HEK293 (cell line): Measurements from ENCODE around the gene ZFYVE1.

Source experiments
- BCL6B ChIP-seq: fragments of 450-650 bp; formaldehyde crosslinking; IDR thresholded peaks from 2 replicates; pipeline ENCODE4 v1.5.1; 2017; ENCODE audit warnings: missing biosample characterization, missing genetic modification characterization
- FEZF1 ChIP-seq: fragments of 450-650 bp; formaldehyde crosslinking; IDR thresholded peaks from 2 replicates; pipeline ENCODE4 v1.5.1; 2016; ENCODE audit warnings: missing biosample characterization, missing genetic modification characterization
- GLI4 ChIP-seq: fragments of 450-650 bp; formaldehyde crosslinking; IDR thresholded peaks from 2 replicates; pipeline ENCODE4 v1.5.1; 2016; ENCODE audit warnings: missing biosample characterization, missing genetic modification characterization
- MYNN ChIP-seq: fragments of 450-650 bp; formaldehyde crosslinking; IDR thresholded peaks from 2 replicates; pipeline ENCODE4 v1.5.1; 2016; ENCODE audit warnings: missing biosample characterization, missing genetic modification characterization, borderline replicate concordance
- PRDM1 ChIP-seq: fragments of 450-650 bp; formaldehyde crosslinking; IDR thresholded peaks from 2 replicates; pipeline ENCODE4; 2016; ENCODE audit warnings: missing biosample characterization, missing genetic modification characterization
- SP7 ChIP-seq: fragments of 450-650 bp; formaldehyde crosslinking; IDR thresholded peaks from 2 replicates; pipeline ENCODE4 v1.5.1; 2016; ENCODE audit warnings: missing biosample characterization, missing genetic modification characterization
- ZBTB8A ChIP-seq: fragments of 450-650 bp; formaldehyde crosslinking; IDR thresholded peaks from 2 replicates; pipeline ENCODE4 v1.5.1; 2016; ENCODE audit warnings: missing biosample characterization, missing genetic modification characterization
- ZIC2 ChIP-seq: fragments of 450-650 bp; formaldehyde crosslinking; IDR thresholded peaks from 2 replicates; pipeline ENCODE4 v1.5.1; 2016; ENCODE audit warnings: missing biosample characterization, missing genetic modification characterization
- ZNF133 ChIP-seq: fragments of 450-650 bp; formaldehyde crosslinking; IDR thresholded peaks from 2 replicates; pipeline ENCODE4 v1.5.1; 2016; ENCODE audit warnings: missing biosample characterization, missing genetic modification characterization
- ZNF148 ChIP-seq: fragments of 450-650 bp; formaldehyde crosslinking; IDR thresholded peaks from 2 replicates; pipeline ENCODE4 v1.5.0; 2017; ENCODE audit warnings: missing biosample characterization, missing genetic modification characterization, borderline replicate concordance
- ZNF157 ChIP-seq: fragments of 450-650 bp; formaldehyde crosslinking; IDR thresholded peaks from 2 replicates; pipeline ENCODE4 v1.5.1; 2016; ENCODE audit warnings: missing biosample characterization, missing genetic modification characterization
- ZNF18 ChIP-seq: fragments of 450-650 bp; formaldehyde crosslinking; IDR thresholded peaks from 2 replicates; pipeline ENCODE4 v1.5.1; 2016; ENCODE audit warnings: missing biosample characterization, missing genetic modification characterization
- ZNF2 ChIP-seq: fragments of 450-650 bp; formaldehyde crosslinking; IDR thresholded peaks from 2 replicates; pipeline ENCODE4 v1.5.1; 2016; ENCODE audit warnings: missing biosample characterization, missing genetic modification characterization
- ZNF335 ChIP-seq: fragments of 450-650 bp; formaldehyde crosslinking; conservative IDR thresholded peaks from 2 replicates; pipeline ENCODE4 v1.5.1; 2016; ENCODE audit warnings: missing biosample characterization, missing genetic modification characterization
- ZNF544 ChIP-seq: fragments of 450-650 bp; formaldehyde crosslinking; IDR thresholded peaks from 2 replicates; pipeline ENCODE4 v1.5.0; 2017; ENCODE audit warnings: missing biosample characterization, missing genetic modification characterization
- ZNF548 ChIP-seq: fragments of 450-650 bp; formaldehyde crosslinking; IDR thresholded peaks from 2 replicates; pipeline ENCODE4 v1.5.1; 2016; ENCODE audit warnings: missing biosample characterization, missing genetic modification characterization
- ZNF580 ChIP-seq: fragments of 450-650 bp; formaldehyde crosslinking; IDR thresholded peaks from 2 replicates; pipeline ENCODE4 v1.5.1; 2016; ENCODE audit warnings: missing biosample characterization, missing genetic modification characterization
- ZNF785 ChIP-seq: fragments of 450-650 bp; formaldehyde crosslinking; IDR thresholded peaks from 2 replicates; pipeline ENCODE4 v1.5.1; 2016; ENCODE audit warnings: missing biosample characterization, missing genetic modification characterization
- ZNF792 ChIP-seq: fragments of 450-650 bp; formaldehyde crosslinking; IDR thresholded peaks from 2 replicates; pipeline ENCODE4 v1.5.1; 2016; ENCODE audit warnings: missing biosample characterization, missing genetic modification characterization
- ZSCAN18 ChIP-seq: fragments of 450-650 bp; formaldehyde crosslinking; IDR thresholded peaks from 2 replicates; pipeline ENCODE4 v1.5.1; 2016; ENCODE audit warnings: missing biosample characterization, missing genetic modification characterization
- ZSCAN4 ChIP-seq: fragments of 450-650 bp; formaldehyde crosslinking; IDR thresholded peaks from 2 replicates; pipeline ENCODE4 v1.5.1; 2017; ENCODE audit warnings: missing biosample characterization, missing genetic modification characterization
- ZXDB ChIP-seq: fragments of 450-650 bp; formaldehyde crosslinking; IDR thresholded peaks from 2 replicates; pipeline ENCODE4 v1.5.1; 2016; ENCODE audit warnings: missing biosample characterization, missing genetic modification characterization

ZFYVE1 gene

GRCh38 chr14:72962336-72962754, 64.6 kb downstream of the ZFYVE1 start (continued):
- TF ChIP-seq BCL6B (tag by site-specific recombination) (peak; percentile 63; the same call in 1 of the 2 replicates), ZNF18 (tag by site-specific recombination) (peak; percentile 93), ZNF133 (tag by site-specific recombination) (peak; percentile 44; the same call in 1 of the 2 replicates), FEZF1 (tag by site-specific recombination) (peak; percentile 44; the same call in 1 of the 2 replicates), ZNF544 (tag by site-specific recombination) (0 out of 2 replicates have a peak, but pooled peaks have one; percentile 52), ZNF335 (tag by site-specific recombination) (peak; percentile 77), MYNN (tag by site-specific recombination) (peak; percentile 26; the same call in 1 of the 2 replicates), ZSCAN18 (tag by site-specific recombination) (0 out of 2 replicates have a peak, but pooled peaks have one; percentile 44), ZBTB8A (tag by site-specific recombination) (peak; percentile 14; the same call in 1 of the 2 replicates), ZXDB (peak; percentile 35; the same call in 1 of the 2 replicates), ZNF548 (peak; percentile 91; the same call in 1 of the 2 replicates), ZNF785 (peak; percentile 77; the same call in 1 of the 2 replicates), ZNF2 (peak; percentile 55), ZNF580 (tag by site-specific recombination) (0 out of 2 replicates have a peak, but pooled peaks have one; percentile 10), GLI4 (tag by site-specific recombination) (peak; percentile 68; the same call in 1 of the 2 replicates), ZNF792 (tag by site-specific recombination) (0 out of 2 replicates have a peak, but pooled peaks have one; percentile 51), ZSCAN4 (tag by site-specific recombination) (peak; percentile 91), PRDM1 (tag by site-specific recombination) (peak; percentile 60; the same call in 1 of the 2 replicates), ZNF148 (tag by site-specific recombination) (peak; percentile 97), SP7 (tag by site-specific recombination) (peak; percentile 53; the same call in 1 of the 2 replicates), ZIC2 (peak; percentile 22; the same call in 1 of the 2 replicates), ZNF157 (tag by site-specific recombination) (peak; percentile 38; the same call in 1 of the 2 replicates)
